HG03196 (cell line): ENCODE measurements around the gene GDF10.

Experiments used
- ATAC-seq: cut with Tn5 transposase; IDR thresholded peaks from one replicate; pipeline ENCODE4 v1.9.1; 2021; ENCODE audit not compliant: unreplicated experiment

GDF10 gene

GRCh38 chr10:47291682-47292081 is 8.3 kb upstream of the GDF10 start:
- no peak for ATAC-seq

GRCh38 chr10:47294057-47294456 is 5.9 kb upstream of the GDF10 start:
- no peak for ATAC-seq

- no peak for ATAC-seq
These were observed 5.5 kb upstream of the GDF10 start for GRCh38 chr10:47294501-47294900.

DNA sequence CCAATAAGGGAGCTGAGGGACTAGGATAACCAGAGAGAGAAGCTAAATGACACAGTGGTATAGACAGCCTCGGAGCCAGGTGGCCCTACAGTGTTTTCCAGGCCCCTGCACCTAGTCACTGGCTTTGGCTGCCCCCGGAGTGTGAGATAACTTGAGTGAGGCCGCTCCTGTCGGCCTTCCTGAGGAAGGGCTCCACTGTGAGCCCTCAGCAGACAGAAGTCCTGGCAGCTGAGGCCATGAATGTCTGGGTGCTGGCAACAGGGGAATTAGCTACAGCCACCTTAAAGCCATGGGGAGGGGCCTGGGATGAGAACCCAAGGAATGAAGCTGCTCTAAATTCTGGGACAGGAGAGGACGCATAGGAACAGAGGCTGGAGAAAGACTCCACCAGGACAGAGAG is 4.6 kb upstream of the GDF10 start:
- no peak for ATAC-seq

DNA sequence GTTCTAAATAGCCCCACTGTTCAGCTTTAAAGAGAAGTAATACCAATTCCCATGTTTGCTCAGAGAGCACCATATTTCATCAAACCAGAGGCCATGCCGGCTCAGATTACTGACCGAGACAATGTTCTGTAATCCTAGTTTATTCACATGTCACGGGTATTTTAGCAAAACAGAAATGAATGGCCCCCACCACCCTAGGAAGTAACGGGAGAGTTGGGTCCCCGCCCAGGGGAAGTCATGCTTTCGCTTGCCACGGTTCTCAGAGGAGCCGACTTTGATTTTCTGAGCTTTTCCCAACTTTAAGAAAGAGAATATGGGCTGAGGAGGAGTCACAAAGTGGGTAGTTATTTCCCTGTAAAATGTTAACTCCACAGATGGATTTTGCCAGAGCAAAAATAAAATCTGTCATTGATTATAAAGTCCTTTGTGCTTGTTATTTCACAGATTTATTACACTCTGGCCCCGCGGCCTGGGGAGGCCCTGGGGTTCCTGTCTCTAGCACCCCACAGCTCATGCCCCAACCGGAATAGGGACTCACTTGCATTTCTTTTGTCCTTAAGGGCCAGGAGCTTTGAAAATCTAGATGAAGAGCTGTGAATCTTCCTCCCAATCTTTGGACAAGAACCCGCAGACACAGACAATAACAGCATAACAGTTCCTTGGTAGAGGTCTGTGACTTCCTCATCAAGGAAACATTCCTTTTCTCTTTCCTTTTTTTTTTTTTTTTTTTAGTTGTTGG is 3.7 kb upstream of the GDF10 start:
- ATAC-seq, result no peak

- no peak for ATAC-seq
These were observed 3.1 kb upstream of the GDF10 start for GRCh38 chr10:47296941-47297340.

DNA sequence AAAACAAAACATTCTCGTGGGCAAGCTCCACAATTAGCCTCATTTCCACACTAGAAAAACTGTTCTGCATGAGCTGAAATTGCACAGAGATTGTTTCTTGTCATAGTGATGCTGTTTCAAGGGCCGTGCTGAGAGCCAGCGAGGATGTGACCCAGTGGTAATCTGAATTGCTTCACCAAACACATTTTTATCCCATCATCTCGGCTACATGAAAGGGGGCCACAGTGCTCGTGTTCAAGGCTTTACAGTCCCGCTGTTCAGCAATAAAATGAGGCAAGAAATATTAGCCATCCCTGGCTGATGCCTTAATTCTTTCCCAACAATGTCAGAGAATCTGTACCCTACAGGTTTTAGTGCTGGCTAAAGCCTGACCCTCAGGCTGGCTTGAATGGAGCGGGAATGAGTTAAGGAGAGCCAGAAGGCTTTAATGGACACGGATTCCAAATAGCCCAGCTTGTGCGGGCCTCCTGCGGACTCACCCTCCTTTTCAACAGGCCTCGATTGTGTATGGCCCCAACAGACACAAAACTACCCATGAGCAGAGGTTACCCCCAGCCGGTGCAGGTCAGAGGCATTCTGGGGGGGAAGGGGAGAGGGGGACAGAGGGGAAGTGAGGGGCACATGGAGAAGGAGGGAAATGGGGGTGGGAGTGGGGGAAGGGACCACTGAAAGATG is 2.0 kb upstream of the GDF10 start:
- ATAC-seq, result no peak

DNA sequence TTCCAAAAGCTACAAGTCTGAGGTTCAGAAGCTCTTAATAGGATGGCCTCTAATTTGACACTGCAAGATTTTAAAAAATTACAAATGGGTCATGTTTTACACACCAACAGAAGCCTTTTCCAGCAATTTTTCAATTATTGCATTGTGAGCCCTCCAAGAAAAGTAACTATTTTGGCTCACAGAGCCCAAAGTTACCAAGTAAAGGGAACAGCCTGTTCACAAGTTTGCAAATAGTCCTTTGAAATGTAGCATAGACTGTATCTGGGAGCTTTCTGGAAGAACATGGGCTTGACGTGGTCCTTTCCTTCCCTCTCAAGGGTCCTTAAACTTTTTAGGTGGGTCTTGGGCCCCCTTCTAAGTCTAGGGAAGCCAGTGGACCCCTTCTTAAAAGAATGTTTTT is 1.3 kb upstream of the GDF10 start:
- ATAC-seq, result no peak

DNA sequence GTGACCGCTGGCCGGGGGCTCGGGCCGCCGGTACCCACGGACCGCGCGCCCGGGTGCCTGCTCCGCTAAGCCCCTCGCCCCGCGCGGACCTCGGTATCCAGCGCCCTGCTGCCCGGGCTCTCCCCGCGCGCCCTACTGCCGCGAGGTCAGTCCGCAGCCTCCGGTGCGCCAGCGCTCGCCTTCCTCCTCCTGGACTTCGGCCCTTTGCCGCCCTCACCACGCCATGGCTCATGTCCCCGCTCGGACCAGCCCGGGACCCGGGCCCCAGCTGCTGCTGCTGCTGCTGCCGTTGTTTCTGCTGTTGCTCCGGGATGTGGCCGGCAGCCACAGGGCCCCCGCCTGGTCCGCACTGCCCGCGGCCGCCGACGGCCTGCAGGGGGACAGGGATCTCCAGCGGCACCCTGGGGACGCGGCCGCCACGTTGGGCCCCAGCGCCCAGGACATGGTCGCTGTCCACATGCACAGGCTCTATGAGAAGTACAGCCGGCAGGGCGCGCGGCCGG is 483 bp downstream of the GDF10 start:
- ATAC-seq, result no peak

DNA sequence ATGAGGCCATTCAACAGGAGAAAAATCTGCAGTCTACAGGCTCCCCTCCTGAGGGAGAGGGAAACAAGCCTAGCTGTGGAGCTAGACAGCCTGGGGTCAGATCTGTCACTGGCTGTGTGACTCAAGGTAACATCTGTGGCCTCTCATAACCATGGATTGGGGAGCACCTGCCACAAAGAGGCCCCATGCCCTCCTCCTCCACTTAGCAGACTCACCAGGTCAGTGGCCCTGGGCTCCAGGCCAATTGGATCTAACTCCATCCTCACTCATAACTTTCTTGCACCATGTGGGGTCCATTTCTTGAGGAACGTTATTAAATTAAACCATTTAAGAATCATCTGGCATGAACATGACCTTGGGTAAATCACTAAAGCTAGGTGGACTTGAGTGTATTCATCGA is 1.8 kb downstream of the GDF10 start:
- no peak for ATAC-seq

DNA sequence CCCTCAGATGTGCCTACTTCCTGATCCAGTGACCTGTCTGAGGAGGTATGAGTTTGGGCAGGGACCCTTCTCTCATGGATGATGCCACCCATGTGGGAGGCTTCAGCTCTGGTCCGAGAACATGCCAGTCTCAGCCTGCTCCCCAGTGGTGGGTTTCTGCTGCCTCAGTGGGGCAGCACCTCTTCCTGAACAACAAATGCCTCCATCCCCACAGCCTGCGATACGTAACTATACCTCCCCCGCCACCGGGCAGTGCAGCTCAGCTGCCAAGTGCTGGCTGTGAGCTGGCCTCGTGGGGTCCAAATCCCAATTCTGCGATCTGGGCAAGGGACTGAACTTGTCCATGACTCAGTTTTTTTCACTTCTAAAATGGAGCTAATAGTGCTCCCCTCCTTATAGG is 3.1 kb downstream of the GDF10 start:
- ATAC-seq, result no peak

DNA sequence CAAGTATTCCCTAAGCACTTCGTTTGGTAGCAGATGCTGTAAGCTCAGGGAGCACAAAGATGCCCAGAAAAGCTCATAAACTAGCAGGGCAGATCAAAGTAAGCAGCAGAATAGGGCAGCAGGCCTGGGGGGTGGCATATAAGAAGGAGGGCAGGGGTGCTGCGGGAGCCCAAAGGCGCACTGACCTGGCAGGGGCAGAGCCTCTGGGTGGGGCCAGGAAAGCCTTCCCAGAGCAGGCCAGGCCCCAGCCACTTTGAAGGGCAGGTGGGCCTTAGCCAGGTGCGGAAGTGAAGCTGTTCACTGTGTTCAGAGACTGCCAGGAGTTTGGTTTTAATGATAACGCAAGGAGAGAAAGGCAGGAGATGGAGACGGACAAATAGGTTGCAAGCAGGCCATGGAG is 3.9 kb downstream of the GDF10 start:
- no peak for ATAC-seq

GRCh38 chr10:47305566-47305965 is 5.6 kb downstream of the GDF10 start:
- ATAC-seq, result no peak

GRCh38 chr10:47306387-47307210 is 6.6 kb downstream of the GDF10 start:
- ATAC-seq, result no peak

GRCh38 chr10:47307381-47307780 is 7.4 kb downstream of the GDF10 start:
- ATAC-seq, result no peak

GRCh38 chr10:47308775-47309174 is 8.8 kb downstream of the GDF10 start:
- ATAC-seq, result no peak

- no peak for ATAC-seq
These were observed 9.6 kb downstream of the GDF10 start for GRCh38 chr10:47309408-47310089.

DNA sequence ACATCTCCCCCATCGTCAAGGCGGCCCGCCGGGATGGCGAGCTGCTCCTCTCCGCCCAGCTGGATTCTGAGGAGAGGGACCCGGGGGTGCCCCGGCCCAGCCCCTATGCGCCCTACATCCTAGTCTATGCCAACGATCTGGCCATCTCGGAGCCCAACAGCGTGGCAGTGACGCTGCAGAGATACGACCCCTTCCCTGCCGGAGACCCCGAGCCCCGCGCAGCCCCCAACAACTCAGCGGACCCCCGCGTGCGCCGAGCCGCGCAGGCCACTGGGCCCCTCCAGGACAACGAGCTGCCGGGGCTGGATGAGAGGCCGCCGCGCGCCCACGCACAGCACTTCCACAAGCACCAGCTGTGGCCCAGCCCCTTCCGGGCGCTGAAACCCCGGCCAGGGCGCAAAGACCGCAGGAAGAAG is 10.1 kb downstream of the GDF10 start:
- no peak for ATAC-seq

GRCh38 chr10:47311193-47311931 is 11.4 kb downstream of the GDF10 start:
- no peak for ATAC-seq

GRCh38 chr10:47311932-47312662 is 12.1 kb downstream of the GDF10 start:
- ATAC-seq, result no peak
